HG03571 (cell line): Measurements from ENCODE around the gene RDH5.

Experiments used
- ATAC-seq: cut with Tn5 transposase; IDR thresholded peaks from one replicate; pipeline ENCODE4 v1.9.1; 2021; ENCODE audit not compliant: unreplicated experiment

Gene RDH5

GRCh38 chr12:55727643-55728185 lies 7.5 kb downstream of the RDH5 start:
- no peak for ATAC-seq

- peak; percentile 16 for ATAC-seq
These were observed 8.2 kb downstream of the RDH5 start for GRCh38 chr12:55728186-55728938.

- peak; percentile 63 for ATAC-seq
These were observed 9.0 kb downstream of the RDH5 start, which contains the start of gene CD63 for GRCh38 chr12:55728939-55729818. Gene CD63, minus strand, starts transcription at chr12:55729009. Its CDS starts 668 bp downstream, at chr12:55728341.

GRCh38 chr12:55729819-55730818 lies 9.9 kb downstream of the RDH5 start:
- ATAC-seq = peak; percentile 50

- ATAC-seq = no peak
These were observed 12.1 kb downstream of the RDH5 start for GRCh38 chr12:55732288-55732687.

- ATAC-seq = no peak
These were observed 12.9 kb downstream of the RDH5 start for GRCh38 chr12:55733021-55733555.

GRCh38 chr12:55733858-55734257 lies 13.7 kb downstream of the RDH5 start:
- ATAC-seq = no peak

GRCh38 chr12:55734595-55734994 lies 14.4 kb downstream of the RDH5 start:
- ATAC-seq = no peak

GRCh38 chr12:55736076-55736475 lies 15.9 kb downstream of the RDH5 start:
- no peak for ATAC-seq

- ATAC-seq = no peak
These were observed 16.8 kb downstream of the RDH5 start for GRCh38 chr12:55736780-55737580.

- ATAC-seq = no peak
These were observed 17.5 kb downstream of the RDH5 start for GRCh38 chr12:55737581-55738122.

- peak; percentile 85 for ATAC-seq
These were observed 18.2 kb downstream of the RDH5 start for GRCh38 chr12:55738123-55739024.

- no peak for ATAC-seq
These were observed 18.8 kb downstream of the RDH5 start for GRCh38 chr12:55739025-55739378.

- no peak for ATAC-seq
These were observed 21.9 kb downstream of the RDH5 start for GRCh38 chr12:55741931-55742680.

- ATAC-seq = peak; percentile 23
These were observed 22.7 kb downstream of the RDH5 start, which contains the start of gene GDF11 for GRCh38 chr12:55742719-55743405. Gene GDF11, plus strand, starts transcription at chr12:55743122. Its CDS starts 195 bp downstream, at chr12:55743317.

- no peak for ATAC-seq
These were observed 23.5 kb downstream of the RDH5 start for GRCh38 chr12:55743406-55744339.
